Progenitor cell of endocrine pancreas (in vitro differentiated cells): ENCODE measurements around the gene PIBF1. TPM values are rescaled to one million over a fixed set of nuclear protein-coding genes. Genes with fewer than 3 reads are reported as not detected.

Experiments
- DNase-seq: peaks from one replicate; pipeline ENCODE4 v3.0.0; 2021; ENCODE audit warnings: low spot score; ENCODE audit not compliant: unreplicated experiment
- H3K27ac Mint-ChIP-seq: 2 replicates; pipeline ENCODE4 v1.8.0; 2021; ENCODE audit warnings: mild to moderate bottlenecking, moderate library complexity, mixed read lengths
- H3K27me3 Mint-ChIP-seq: 2 replicates; pipeline ENCODE4 v1.8.0; 2021; ENCODE audit warnings: mixed read lengths
- H3K36me3 Mint-ChIP-seq: 2 replicates; pipeline ENCODE4 v1.8.0; 2022; ENCODE audit warnings: mixed read lengths; ENCODE audit not compliant: insufficient read depth
- H3K4me1 Mint-ChIP-seq: 2 replicates; pipeline ENCODE4 v1.8.0; 2021; ENCODE audit warnings: low read depth, mixed read lengths
- H3K4me3 Mint-ChIP-seq: 2 replicates; pipeline ENCODE4 v1.8.0; 2021; ENCODE audit warnings: low read depth, mild to moderate bottlenecking, moderate library complexity, mixed read lengths
- H3K9me3 Mint-ChIP-seq: 2 replicates; pipeline ENCODE4 v1.8.0; 2021; ENCODE audit warnings: low read depth, mixed read lengths
- CTCF ChIP-seq: fragments of 200-600 bp; sonication (generic); IDR thresholded peaks from one replicate; pipeline ENCODE4 v1.5.0; 2021; ENCODE audit warnings: antibody characterized with exemption, mild to moderate bottlenecking; ENCODE audit not compliant: unreplicated experiment
- total RNA-seq: library from RNA; stranded (reverse); gene quantifications from 2 replicates; pipeline ENCODE4 v1.2.1, GENCODE V29; 2021

The PIBF1 gene
- total RNA-seq, 1 donor from 2014 or later = 28.7 TPM

DNA sequence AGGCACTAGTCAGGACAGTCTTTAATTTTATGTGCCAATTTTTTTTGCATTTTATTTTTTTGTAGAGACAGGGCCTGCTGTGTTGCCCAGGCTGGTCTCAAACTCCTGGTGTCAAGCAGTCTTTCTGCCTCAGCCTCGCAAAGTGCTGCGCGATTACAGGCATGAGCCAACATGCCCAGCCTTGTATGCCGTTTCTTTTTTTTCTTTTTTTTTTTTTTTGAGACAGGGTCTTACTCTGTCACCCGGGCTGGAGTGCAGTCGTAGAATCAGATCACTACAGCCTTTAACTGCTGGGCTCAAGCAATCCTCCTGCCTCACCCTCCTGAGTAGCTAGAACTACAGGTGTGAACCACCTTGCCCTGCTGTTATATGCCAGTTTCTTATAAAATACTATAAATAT is 27.8 kb upstream of the PIBF1 start:
- Mint-ChIP-seq H3K36me3 (peaks cover 36% of the 10 kb centered on the region), H3K4me1 (no peaks in the 10 kb centered on the region), H3K4me3 (no peak overlapping the region), H3K27ac (no peak overlapping the region), H3K9me3 (peaks cover 4% of the 10 kb centered on the region), H3K27me3 (no peaks in the 10 kb centered on the region)
- TF ChIP-seq CTCF = no peak
- no peak for DNase-seq

DNA sequence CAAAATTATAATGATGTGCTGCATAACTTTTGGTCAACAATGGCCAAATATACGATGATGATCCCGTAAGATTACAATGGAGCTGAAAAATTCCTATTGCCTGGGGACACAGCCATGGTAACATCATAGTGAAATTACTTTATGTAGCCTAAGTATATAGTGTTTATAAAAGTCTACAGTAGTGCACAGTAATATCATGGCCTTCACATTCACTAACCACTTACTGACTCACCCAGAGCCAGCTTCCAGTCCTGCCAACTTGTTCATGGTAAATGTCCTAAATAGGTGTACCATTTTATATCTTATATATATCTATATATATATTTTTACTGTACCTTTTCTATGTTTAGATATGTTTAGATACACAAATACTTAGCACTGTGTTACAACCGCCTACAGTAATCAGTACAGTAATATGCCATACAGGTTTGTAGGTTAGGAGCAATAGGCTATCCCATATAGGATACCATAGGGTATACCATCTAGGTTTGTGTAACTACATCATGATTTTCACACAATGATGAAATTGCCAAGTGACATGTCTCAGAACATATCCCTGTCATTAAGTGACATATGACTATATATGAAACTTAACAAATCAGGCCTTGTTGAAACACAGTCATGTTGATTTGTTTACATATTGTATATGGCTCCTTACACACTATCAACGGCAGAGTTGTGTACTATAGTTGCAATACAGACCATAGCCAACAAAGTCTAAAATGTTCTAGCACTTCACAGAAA is 24.0 kb upstream of the PIBF1 start:
- no peak for TF ChIP-seq CTCF
- DNase-seq = no peak
- no peaks in the 10 kb centered on the region for H3K9me3 Mint-ChIP-seq
- no peaks in the 10 kb centered on the region for H3K27me3 Mint-ChIP-seq
- H3K27ac Mint-ChIP-seq = no peak overlapping the region
- peaks cover 19% of the 10 kb centered on the region for H3K36me3 Mint-ChIP-seq
- H3K4me3 Mint-ChIP-seq = no peak overlapping the region
- no peaks in the 10 kb centered on the region for H3K4me1 Mint-ChIP-seq

- H3K4me3 Mint-ChIP-seq = no peak overlapping the region
- no peak overlapping the region for H3K27ac Mint-ChIP-seq
- H3K36me3 Mint-ChIP-seq = peaks cover 24% of the 10 kb centered on the region
- no peak for TF ChIP-seq CTCF
- no peaks in the 10 kb centered on the region for H3K9me3 Mint-ChIP-seq
- DNase-seq = no peak
- H3K4me1 Mint-ChIP-seq = no peaks in the 10 kb centered on the region
- H3K27me3 Mint-ChIP-seq = no peaks in the 10 kb centered on the region
These were observed 21.7 kb upstream of the PIBF1 start for GRCh38 chr13:72760189-72760588.

GRCh38 chr13:72763411-72763810 is 18.5 kb upstream of the PIBF1 start:
- H3K9me3 Mint-ChIP-seq = no peaks in the 10 kb centered on the region
- no peaks in the 10 kb centered on the region for H3K4me1 Mint-ChIP-seq
- TF ChIP-seq CTCF = no peak
- DNase-seq = no peak
- no peak overlapping the region for H3K27ac Mint-ChIP-seq
- no peak overlapping the region for H3K4me3 Mint-ChIP-seq
- H3K27me3 Mint-ChIP-seq = no peaks in the 10 kb centered on the region
- H3K36me3 Mint-ChIP-seq = peaks cover 32% of the 10 kb centered on the region

DNA sequence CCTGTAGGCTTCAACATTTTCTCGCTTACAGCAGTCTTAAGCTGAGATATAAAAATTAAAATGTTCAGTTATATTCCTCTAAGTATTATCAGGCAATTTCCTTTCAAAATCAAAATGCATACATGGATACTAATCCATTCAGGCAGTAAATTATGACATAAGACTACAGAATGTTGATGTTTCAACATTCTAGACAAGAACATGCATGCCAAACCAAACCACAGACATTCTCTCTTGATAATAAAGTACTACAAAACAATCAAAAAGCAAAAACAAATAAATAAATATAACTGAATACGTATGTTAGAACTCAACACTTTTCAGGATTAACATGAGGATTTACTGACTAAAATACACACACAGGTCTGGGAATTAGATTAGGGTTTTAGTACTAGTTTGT is 7.9 kb upstream of the PIBF1 start:
- Mint-ChIP-seq H3K27ac (no peak overlapping the region), H3K4me3 (no peak overlapping the region), H3K4me1 (no peaks in the 10 kb centered on the region), H3K36me3 (peaks cover 26% of the 10 kb centered on the region), H3K9me3 (no peaks in the 10 kb centered on the region), H3K27me3 (no peaks in the 10 kb centered on the region)
- DNase-seq = no peak
- TF ChIP-seq CTCF = no peak
